ENCODE data around the gene TMEM176A.
"Not testable (repeated sequence)": the region's sequence is repeated elsewhere in the genome, so short reads cannot be mapped to it uniquely, and the experiment has no call there.

The TMEM176A gene

DNA sequence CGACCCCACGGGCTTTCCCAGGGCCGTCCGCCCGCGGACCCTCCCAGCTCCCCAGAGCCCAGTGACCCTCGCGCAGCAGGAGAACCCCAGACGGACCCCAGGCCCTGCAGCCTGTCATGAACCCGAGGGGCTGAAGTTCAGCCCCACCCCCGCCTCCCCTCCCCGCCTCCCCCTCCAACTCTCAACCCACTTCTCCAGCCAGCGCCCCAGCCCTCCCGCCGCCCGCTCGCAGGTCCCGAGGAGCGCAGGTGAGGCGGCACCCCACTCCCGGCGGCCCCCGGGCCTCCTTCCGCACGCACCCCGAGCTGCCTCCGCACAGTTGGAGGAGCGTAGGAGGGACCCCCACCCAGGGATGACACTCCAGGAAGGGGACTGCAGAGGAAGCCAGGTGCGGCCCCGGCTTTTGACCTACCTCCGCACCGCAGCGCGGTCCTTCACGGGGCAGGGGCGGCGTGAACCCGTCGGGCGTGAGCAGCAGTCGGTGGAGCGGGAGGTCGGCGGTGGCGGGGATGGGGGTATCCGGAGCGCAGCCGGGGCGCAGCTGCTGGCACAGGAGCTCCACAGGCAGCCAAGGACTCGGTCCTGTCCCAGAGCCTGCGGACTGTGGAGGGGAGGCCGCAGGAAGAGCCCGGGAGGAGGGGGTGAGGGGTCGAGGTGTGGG, at the start of gene TMEM176A:
Gene TMEM176A, plus strand, starts transcription at position 189 of the 661 bp plus-strand sequence. CDS start 782 bp downstream, outside the sequence.
- no peak for DNase-seq (ENCODE audit: low read depth)

DNA sequence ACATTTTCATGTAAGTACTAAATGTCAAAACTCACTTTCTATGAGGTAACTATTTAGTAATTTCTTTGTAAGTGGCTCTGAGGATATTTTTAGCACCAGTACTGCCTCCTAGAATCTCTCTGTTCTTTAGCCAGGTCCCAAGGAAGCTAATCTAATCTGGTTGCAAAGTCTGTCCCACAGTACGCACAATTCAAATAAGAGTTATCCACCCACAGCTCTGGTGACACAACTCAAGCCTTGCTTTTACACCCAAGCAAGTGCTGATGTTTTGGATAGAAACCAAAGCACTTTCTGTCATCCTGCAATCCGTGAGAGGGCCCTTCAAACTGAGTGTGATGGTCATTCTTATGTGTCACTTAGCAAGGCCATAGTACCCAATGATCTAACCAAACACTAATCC, 48.9 kb upstream of the TMEM176A start:
- no peak for DNase-seq (ENCODE audit: low read depth)

- no peak for DNase-seq (ENCODE audit: low read depth)
Measured at GRCh38 chr7:150753239-150753638, 47.3 kb upstream of the TMEM176A start.

DNA sequence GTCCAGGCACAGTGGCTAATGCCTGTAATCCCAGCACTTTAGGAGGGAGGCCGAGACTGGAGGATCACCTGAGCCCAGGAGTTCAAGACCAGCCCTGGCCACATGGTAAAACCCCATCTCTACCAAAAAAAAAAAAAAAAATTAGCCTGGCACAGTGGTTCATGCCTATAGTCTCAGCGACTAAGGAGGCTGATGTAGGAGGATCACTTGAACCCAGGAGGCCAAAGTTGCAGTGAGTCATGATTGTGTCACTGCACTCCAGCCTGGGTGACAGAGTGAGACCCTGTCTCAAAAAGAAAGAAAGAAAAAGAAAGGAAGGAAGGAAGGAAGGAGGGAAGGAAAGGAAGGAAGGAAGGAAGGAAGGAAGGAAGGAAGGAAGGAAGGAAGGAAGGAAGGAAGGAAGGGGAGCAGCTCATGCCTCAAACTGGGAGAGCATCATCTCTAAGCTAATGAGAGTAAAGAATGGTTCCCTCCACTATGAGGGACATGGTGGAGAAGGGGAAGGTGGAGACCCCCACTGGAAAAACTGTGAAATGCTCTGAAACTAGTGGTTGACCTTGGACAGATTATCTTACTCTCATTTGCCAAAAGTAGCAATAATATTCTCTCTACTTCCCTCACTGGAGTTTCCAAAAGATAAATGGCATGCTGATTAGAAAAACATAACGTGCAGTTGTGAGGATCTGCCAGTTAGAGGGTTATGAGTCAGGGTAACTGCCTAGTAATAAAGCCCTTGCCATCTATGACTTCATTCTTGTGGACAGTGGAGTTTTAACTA, 46.6 kb upstream of the TMEM176A start:
- DNase-seq (ENCODE audit: low read depth) = no peak

DNA sequence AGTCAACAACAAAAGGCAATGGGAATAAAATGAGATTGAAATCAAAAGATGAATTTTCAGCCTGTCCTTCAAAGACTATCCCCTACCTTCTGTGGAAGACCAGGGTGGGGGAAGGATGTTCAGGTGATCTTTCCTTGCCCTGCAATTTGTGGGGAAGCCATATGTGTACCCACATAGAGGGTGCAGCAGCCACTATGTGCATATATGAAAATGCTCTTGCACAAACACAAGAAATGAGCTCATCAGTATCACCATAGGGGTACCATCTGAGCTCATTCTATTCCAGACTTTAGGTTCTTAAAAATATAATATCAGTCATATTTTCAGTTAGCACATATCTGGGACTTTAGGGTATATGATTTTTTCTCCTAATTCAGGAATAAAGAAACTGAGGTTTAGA, 45.6 kb upstream of the TMEM176A start:
- no peak for DNase-seq (ENCODE audit: low read depth)

GRCh38 chr7:150755473-150756099, 45.0 kb upstream of the TMEM176A start:
- no peak for DNase-seq (ENCODE audit: low read depth)

DNA sequence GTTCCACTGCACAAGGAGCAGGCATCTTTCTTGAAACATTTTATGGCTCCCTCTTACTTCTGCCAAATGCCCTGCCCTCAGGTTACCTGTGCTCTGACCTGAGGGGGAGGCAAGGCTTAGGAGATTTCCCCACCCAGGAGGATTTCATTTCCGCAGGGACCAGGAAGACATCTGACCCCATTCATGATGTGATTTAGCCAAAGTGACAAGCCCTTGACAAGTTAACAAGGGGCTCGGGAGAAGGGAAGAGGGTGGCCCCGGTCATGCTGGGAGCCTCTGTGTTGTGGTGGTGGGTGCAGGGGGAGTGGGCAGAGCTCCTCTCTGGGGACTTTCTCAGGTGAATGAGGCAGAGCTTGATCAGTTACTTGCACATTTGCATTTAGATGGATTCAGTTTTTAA, 44.4 kb upstream of the TMEM176A start:
- no peak for DNase-seq (ENCODE audit: low read depth)

- DNase-seq (ENCODE audit: low read depth) = no peak
Measured at GRCh38 chr7:150756858-150757257, 43.7 kb upstream of the TMEM176A start.

DNA sequence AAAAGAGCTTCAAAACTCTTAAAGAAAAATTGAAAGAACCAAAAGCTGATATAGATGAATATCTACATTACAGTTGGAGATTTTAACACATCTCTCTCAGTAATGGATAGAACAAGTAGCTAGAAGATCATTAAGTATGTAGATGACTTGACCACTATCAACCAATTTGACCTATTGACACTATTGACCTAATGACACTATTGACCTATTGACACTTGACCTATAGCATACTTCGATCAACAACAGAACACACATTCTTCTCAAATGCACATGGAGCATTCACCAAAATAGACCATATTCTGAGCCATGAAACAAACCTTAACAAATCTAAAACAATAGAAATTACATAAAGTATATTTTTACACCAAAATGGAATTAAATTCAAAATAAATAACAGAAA, 41.1 kb upstream of the TMEM176A start:
- no peak for DNase-seq (ENCODE audit: low read depth)

DNA sequence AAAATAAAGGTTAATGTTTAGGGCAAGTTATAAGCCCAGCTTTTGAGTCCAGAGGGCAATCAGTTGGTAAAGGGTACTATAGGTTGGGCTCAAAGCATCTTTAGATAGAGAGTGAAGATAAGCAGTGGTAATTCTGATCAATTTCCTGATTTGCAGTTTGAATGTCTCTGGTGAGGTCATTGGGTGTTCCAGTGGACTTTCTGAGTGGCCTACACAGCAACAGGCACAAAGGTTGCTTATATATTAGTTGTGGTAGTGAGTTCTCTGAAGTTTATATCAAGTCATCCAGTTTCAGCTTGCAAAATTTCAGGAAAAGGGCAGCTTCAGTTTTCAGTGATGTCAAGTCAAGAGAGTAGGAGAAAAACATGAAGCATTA, 34.2 kb upstream of the TMEM176A start:
- DNase-seq (ENCODE audit: low read depth) = no peak

GRCh38 chr7:150769768-150770167, 30.8 kb upstream of the TMEM176A start:
- no peak for DNase-seq (ENCODE audit: low read depth)

DNA sequence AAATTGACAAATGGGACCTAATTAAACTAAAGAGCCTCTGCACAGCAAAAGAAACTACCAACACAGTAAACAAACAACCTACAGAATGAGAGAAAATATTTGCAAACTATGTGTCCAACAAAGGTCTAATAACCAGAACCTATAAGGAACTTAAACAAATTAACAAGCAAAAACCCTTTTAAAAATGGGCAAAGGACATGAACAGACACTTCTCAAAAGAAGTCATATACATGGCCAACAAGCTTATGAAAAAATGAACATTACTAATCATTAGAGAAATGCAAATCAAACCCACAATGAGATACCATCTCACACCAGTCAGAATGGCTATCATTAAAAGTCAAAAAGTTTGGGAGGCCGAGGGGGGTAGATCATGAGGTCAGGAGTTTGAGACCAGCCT, 26.4 kb upstream of the TMEM176A start:
- DNase-seq (ENCODE audit: low read depth) = not testable (repeated sequence)

DNA sequence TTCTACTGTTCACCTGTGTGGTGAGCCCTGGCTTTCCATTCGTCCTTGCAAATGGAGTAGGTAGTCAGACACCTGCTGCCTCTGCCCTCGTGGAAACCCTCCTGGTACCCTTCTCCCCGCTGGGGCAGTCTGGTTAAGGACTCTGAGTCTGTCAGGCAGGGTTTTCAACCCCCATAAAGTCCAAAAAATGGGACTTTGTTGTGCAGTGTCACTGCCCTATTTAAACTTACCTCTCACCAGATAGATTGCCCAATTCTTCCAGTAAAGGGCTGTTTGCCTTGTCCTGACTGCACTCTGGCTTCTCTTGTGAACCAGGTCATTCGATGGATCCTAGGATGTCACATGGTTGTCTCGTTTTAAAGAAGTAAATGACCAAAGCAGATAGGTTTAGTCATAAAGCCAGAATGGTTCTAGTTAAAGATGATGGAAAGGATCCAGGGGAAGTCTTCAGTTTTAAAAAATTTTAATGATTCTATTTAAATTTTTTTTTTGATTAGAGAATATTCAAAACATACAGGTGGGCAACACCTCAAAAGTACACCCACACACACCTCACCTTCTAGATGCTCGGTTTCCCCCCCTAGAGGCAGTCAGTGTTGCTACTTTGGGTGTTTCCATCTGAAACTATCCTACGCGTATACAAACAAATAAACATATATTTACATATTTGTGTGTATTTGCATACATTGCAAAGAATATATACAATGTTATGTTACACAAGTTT, 22.4 kb upstream of the TMEM176A start:
- no peak for DNase-seq (ENCODE audit: low read depth)

DNA sequence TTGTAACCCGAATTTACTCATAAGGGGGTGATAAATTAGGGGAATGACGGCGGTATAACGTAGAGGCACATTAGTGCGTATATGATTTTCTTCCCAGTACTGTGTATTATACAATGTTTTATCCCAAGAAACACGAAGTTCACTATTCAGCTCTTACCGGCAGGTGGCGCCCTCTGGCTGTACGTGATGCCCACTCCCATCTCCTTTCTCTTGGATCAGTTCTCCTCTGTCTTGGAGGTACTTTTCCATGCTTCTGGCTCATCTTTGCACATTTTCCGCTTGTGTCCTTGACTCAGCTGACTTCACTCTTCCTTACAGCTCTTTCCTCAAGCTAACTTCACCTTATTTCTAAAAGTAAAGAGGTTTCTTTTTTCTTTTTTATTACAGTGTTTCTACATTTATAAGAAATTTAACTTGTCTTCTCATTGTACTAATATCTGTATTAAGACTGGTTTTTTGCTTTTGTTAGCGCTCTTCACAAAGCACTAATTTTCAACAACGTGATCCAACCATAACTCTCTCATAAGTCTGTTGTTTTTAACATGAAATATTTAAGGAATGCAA, 21.7 kb upstream of the TMEM176A start:
- DNase-seq (ENCODE audit: low read depth) = peak; percentile 25

- no peak for DNase-seq (ENCODE audit: low read depth)
Measured at GRCh38 chr7:150780292-150780691, 20.3 kb upstream of the TMEM176A start.

DNA sequence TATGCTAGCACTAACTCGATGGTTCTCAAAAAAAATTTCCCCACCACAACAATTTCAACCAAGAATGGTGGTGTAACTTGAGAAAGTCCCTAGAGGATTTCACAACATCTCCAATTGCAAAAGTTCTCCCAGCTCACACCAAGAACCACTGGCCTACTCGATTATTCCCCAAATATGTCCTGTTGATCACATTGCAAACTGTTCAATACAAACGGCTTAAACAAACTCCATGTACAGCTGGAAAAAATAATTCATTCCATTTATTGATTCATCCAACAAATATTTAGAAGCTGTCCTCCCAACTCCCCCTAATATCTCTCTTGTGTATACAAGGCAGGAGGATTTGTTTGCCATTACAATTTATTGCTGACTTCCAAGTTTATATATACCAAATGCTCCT, 19.5 kb upstream of the TMEM176A start:
- peak; percentile 38 for DNase-seq (ENCODE audit: low read depth)

GRCh38 chr7:150781961-150782360, 18.6 kb upstream of the TMEM176A start:
- no peak for DNase-seq (ENCODE audit: low read depth)

DNA sequence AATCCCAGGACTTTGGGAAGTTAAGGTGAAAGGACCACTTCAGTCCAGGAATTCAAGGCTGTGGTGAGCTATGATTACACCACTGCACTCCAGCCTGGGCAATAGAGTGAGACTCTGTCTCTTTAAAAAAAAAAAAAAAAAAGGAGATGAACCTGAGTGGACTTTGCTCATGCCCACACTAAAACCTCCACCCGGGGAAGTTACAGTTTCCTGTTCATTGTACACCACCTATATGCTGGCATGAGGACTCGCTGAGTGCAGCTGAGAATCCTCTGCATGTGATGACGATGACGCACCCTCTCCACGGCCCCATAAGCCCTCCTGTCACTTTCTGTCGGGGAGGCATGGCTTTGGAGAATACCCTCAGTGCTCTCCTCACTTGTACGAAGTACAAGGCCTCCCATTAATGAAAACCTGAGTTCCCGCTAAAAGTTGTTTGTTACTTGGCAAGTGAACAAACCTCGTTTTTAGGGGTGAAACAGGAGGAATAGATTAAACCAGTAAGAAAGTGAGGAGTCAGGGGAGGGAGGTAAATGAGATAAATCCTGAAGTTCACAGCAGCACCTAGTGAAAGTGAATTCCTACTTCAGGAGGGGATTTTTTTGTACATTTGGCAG, 16.3 kb upstream of the TMEM176A start:
- no peak for DNase-seq (ENCODE audit: low read depth)

GRCh38 chr7:150784954-150785353, 15.6 kb upstream of the TMEM176A start:
- DNase-seq (ENCODE audit: low read depth) = no peak

DNA sequence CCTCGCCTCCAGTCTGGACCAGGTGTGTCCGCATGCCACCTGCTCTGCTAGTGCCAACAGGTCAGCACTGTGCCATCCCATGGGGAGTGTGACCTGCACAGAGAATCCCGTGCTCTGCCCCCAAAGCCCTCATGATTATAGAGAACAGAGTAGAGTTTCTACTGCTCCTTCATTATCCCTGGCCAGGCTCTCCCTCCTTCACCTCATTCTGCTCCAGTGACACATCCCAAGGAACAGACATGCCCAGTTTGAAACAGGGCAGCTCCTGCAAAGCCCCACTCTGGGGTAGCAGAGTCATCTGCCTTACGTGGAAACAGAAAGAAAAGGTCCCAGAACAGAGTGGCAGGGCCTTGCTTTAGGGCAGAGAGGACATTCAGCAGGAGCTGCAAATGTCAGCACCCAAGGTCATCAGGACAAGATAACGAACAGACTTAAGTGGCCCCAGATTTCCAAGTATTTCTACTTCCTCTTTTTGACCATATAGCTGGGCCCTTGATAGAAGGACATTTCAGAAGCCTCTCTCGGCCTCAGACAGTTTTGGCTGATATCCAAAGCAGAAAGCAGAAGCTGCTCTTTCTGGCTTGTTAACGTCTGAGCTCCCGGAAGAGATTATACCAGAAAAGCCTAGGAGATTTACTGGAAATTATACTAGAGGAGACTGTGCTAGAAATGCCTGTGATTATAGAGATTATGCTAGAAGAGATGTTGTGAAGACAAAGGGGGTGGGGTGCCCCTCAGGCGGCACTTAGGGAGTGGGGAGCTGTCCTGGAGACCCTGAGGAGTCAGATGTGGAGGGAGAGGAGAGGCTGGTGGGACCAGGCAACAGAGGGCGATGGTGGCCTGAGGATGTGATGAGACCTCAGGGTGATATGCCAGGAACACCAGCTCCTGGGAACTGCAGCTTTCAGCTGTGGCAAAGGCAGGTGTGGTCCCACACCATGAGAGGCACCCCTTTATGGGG, 13.0 kb upstream of the TMEM176A start:
- no peak for DNase-seq (ENCODE audit: low read depth)

All from HS-5 (cell line).